ENCODE results near the gene HOXA11. TPM values are rescaled to one million over a fixed set of nuclear protein-coding genes. Genes with fewer than 3 reads are reported as not detected.

HOXA11 gene
- polyA plus RNA-seq, 1 of the 3 experiments (the other 2 are of a cell fraction), result not detected

DNA sequence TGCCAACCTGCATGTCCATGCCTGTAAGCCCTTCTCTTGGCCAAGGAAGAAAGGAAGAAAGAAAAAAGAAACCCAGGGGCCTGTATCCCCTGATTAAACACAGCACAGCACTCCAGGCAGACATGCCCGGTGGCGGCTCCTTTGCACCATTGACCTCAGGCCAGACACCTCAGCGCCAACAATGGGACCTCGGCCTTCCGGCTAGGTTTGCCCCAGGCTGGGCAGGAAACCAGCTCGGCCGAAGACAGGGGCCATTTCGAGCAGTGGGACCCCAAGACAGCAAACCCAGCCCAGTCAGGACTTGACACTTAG, 13.8 kb downstream of the HOXA11 start:
- peaks cover 0 to 2% of the 10 kb centered on the region in 2 experiments; a peak in 1 of 4 replicates for H3K4me1 ChIP-seq (ENCODE audit: control insufficient read depth in 1 of 2, insufficient read depth in 2 of 2, low read depth in 1 of 2, low read length in 1 of 2)
- WGBS (ENCODE audit: low lambda C conversion rate), result 28% methylated on average over 8 of the region's 8 CpGs
- no peak overlapping the region for H2AFZ ChIP-seq (ENCODE audit: low read depth)
- no peak overlapping the region for H3K27ac ChIP-seq (ENCODE audit: low read depth in 2 of 2, low read length in 1 of 2)
- peaks cover 13% of the 10 kb centered on the region for H4K20me1 ChIP-seq (ENCODE audit: insufficient read depth)
- H3K9me3 ChIP-seq, result no peaks in the 10 kb centered on the region
- DNase-seq, result no peak
- no peak overlapping the region for H3K9ac ChIP-seq
- H3K9me2 ChIP-seq, result no peaks in the 10 kb centered on the region
- POLR2A ChIA-PET, result no interaction called here
- H3K4me3 ChIP-seq (ENCODE audit: low read depth in 2 of 2, low read length in 1 of 2), result no peak overlapping the region
- no peaks in the 10 kb centered on the region for H3K79me2 ChIP-seq (ENCODE audit: insufficient read depth)
- no peak overlapping the region for H3K4me2 ChIP-seq
- H3F3A ChIP-seq (replicated peaks; ENCODE audit: insufficient read depth), result peaks cover 9% of the 10 kb centered on the region
- H3K27me3 ChIP-seq (ENCODE audit: insufficient read depth), result peaks cover 100% of the 10 kb centered on the region
- CTCF ChIA-PET, result interaction anchor here (0.7 to 12.3 kb wide), 9 partner anchors 3 to 802 kb away, joined by 3 to 205 read pairs (median 4); partner anchors contain the start of genes HOXA10, HOXA3, HOXA7 and HOXA9
- H3K36me3 ChIP-seq (replicated peaks in 1 of 2; ENCODE audit: control insufficient read depth in 1 of 2, insufficient read depth in 2 of 2, low read length in 1 of 2), result no peaks in the 10 kb centered on the region
- TF ChIP-seq EZH2phosphoT487 (IDR thresholded peaks at IDR 0.05; ENCODE audit: borderline replicate concordance, low read depth), result 0 out of 2 replicates have a peak, but pooled peaks have one; percentile 26
- TF ChIP-seq EP300 (IDR thresholded peaks at IDR 0.05; ENCODE audit: borderline replicate concordance in 1 of 2, low read depth in 1 of 2, low read length in 1 of 2), result no peak

DNA sequence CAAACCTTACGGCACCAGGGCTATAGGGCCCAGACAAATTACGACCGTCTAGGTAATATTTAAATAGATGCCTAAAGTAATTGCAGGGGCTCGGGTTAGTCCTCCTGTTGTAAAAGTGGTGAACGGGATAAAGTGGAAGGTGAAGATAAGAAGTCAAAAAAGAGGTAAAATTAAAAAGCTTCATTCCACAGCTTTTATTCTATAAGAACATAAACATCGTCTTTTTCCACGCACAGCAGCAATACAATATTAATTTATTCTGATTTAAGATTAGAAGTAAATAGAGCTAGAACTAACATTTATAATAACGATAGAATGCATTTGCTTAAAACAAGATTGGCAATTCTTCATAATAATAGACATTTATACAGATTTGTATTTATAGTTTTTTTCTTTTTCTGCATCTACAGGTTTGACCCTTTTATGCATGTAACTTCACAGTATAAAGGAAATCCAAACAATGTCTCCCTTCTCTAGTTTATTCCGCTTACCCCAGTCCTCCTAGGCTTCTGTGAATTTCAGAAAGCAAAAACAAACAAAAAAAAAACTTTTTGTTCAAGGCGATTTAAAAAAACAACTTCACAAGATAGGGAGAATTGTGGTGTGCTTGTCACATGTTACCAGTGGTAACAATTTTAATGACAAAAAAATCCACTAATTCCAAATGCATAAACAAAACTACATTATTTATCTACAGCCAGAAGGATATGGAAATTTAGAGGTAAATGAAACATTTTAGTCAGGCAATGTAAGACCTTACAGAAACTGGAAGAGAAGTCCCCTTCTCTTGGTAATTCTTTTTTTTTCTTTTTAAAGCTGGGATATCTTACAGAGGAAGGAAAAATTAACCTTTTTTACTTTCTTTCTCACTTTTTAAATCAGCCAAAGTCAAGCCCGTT, 14.4 kb downstream of the HOXA11 start:
- Histone ChIP-seq H3K9ac (no peak overlapping the region), H3K4me3 (ENCODE audit: low read depth in 2 of 2, low read length in 1 of 2) (no peak overlapping the region), H3F3A (replicated peaks; ENCODE audit: insufficient read depth) (peaks cover 9% of the 10 kb centered on the region), H4K20me1 (ENCODE audit: insufficient read depth) (peaks cover 13% of the 10 kb centered on the region), H3K4me1 (ENCODE audit: control insufficient read depth in 1 of 2, insufficient read depth in 2 of 2, low read depth in 1 of 2, low read length in 1 of 2) (peaks cover 0 to 2% of the 10 kb centered on the region in 2 experiments; a peak in 1 of 4 replicates), H3K9me2 (no peaks in the 10 kb centered on the region), H3K36me3 (replicated peaks in 1 of 2; ENCODE audit: control insufficient read depth in 1 of 2, insufficient read depth in 2 of 2, low read length in 1 of 2) (no peaks in the 10 kb centered on the region), H3K27me3 (ENCODE audit: insufficient read depth) (peaks cover 100% of the 10 kb centered on the region), H2AFZ (ENCODE audit: low read depth) (no peak overlapping the region), H3K79me2 (ENCODE audit: insufficient read depth) (no peaks in the 10 kb centered on the region), H3K27ac (ENCODE audit: low read depth in 2 of 2, low read length in 1 of 2) (no peak overlapping the region), H3K9me3 (no peaks in the 10 kb centered on the region), H3K4me2 (no peak overlapping the region)
- no peak for DNase-seq
- WGBS (ENCODE audit: low lambda C conversion rate), result 15% methylated on average over 11 of the region's 11 CpGs
- ChIA-PET POLR2A (no interaction called here), CTCF (interaction anchor here (0.7 to 12.3 kb wide), 9 partner anchors 4 to 801 kb away, joined by 3 to 205 read pairs (median 6); partner anchors contain the start of genes HOXA10, HOXA3, HOXA7 and HOXA9)
- TF ChIP-seq, protein P1, sequence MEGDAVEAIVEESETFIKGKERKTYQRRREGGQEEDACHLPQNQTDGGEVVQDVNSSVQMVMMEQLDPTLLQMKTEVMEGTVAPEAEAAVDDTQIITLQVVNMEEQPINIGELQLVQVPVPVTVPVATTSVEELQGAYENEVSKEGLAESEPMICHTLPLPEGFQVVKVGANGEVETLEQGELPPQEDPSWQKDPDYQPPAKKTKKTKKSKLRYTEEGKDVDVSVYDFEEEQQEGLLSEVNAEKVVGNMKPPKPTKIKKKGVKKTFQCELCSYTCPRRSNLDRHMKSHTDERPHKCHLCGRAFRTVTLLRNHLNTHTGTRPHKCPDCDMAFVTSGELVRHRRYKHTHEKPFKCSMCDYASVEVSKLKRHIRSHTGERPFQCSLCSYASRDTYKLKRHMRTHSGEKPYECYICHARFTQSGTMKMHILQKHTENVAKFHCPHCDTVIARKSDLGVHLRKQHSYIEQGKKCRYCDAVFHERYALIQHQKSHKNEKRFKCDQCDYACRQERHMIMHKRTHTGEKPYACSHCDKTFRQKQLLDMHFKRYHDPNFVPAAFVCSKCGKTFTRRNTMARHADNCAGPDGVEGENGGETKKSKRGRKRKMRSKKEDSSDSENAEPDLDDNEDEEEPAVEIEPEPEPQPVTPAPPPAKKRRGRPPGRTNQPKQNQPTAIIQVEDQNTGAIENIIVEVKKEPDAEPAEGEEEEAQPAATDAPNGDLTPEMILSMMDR (IDR thresholded peaks at IDR 0.05), result no peak
- TF ChIP-seq EZH2phosphoT487 (IDR thresholded peaks at IDR 0.05; ENCODE audit: borderline replicate concordance, low read depth), result peak; percentile 77

DNA sequence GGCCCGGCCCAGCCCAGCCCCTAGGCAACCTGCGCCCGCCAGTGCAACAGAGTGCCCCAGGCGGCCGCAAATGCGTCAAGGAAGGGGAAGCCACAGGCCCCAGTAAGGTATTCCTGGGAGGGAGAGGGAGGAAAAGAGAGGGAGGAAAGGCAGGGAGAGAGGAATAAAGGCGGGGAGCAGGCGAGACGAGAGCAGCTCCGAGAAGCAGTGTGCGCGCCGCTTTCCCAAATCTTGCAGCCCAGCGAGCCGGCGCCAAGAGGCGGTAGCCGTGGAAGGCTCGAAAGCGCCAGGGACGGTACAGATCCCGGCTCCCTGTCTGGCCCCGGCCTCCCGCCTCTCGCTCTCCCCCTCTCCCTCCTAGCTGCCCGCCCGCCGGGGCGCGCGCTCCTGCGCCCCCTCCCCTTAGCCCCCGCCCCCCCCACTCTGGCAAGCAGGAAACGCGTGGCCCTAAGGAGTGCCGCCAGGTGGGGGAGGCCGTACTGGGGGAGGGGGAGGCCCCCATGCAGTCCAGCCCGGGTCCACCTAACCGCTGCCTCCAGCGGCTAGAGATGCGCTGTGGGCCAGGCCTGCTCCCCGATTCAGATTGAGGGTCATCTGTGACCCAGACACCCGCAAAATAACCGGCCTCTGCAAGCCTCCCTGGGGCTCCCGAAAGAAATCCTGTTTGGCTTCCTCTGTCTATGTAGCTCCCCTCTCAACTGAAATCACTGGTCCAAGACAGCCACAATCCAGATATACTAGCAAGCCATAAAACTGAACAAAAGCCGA, 15.2 kb downstream of the HOXA11 start:
- peaks cover 13% of the 10 kb centered on the region for H4K20me1 ChIP-seq (ENCODE audit: insufficient read depth)
- no peak for DNase-seq
- H3K27me3 ChIP-seq (ENCODE audit: insufficient read depth), result peaks cover 100% of the 10 kb centered on the region
- H3K4me2 ChIP-seq, result no peak overlapping the region
- H3K4me1 ChIP-seq (ENCODE audit: control insufficient read depth in 1 of 2, insufficient read depth in 2 of 2, low read depth in 1 of 2, low read length in 1 of 2), result peaks cover 0 to 2% of the 10 kb centered on the region in 2 experiments; a peak in 1 of 4 replicates
- peak; percentile 97 for TF ChIP-seq EZH2phosphoT487 (IDR thresholded peaks at IDR 0.05; ENCODE audit: borderline replicate concordance, low read depth)
- no peak for TF ChIP-seq ELF1 (IDR thresholded peaks at IDR 0.05)
- no peak for TF ChIP-seq RXRA (IDR thresholded peaks at IDR 0.05; ENCODE audit: borderline replicate concordance, low read depth)
- 12% methylated on average over 25 of the region's 46 CpGs for WGBS (ENCODE audit: low lambda C conversion rate)
- H3K9ac ChIP-seq, result no peak overlapping the region
- H3K27ac ChIP-seq (ENCODE audit: low read depth in 2 of 2, low read length in 1 of 2), result no peak overlapping the region
- no peaks in the 10 kb centered on the region for H3K9me3 ChIP-seq
- H3K79me2 ChIP-seq (ENCODE audit: insufficient read depth), result no peaks in the 10 kb centered on the region
- no peak overlapping the region for H2AFZ ChIP-seq (ENCODE audit: low read depth)
- H3F3A ChIP-seq (replicated peaks; ENCODE audit: insufficient read depth), result peaks cover 9% of the 10 kb centered on the region
- no peak overlapping the region for H3K4me3 ChIP-seq (ENCODE audit: low read depth in 2 of 2, low read length in 1 of 2)
- no peaks in the 10 kb centered on the region for H3K36me3 ChIP-seq (replicated peaks in 1 of 2; ENCODE audit: control insufficient read depth in 1 of 2, insufficient read depth in 2 of 2, low read length in 1 of 2)
- POLR2A ChIA-PET, result no interaction called here
- CTCF ChIA-PET, result interaction anchor here (1.4 to 12.3 kb wide), 7 partner anchors 4 to 800 kb away, joined by 3 to 205 read pairs (median 12); partner anchors contain the start of genes HOXA10, HOXA7 and HOXA9
- no peaks in the 10 kb centered on the region for H3K9me2 ChIP-seq
